ENCODE measurements around the gene MATN4. TPM values are rescaled to one million over a fixed set of nuclear protein-coding genes. Genes with fewer than 3 reads are reported as not detected.

MATN4 gene
- polyA plus RNA-seq, 1 donor from 2014 or later, result not detected

- peaks cover 0 to 2% (median 0%) of the 10 kb centered on the region in 3 donors for H3K9me3 Mint-ChIP-seq
- no peak overlapping the region for H3K27ac Mint-ChIP-seq
- H3K4me1 Mint-ChIP-seq, result no peaks in the 10 kb centered on the region
- H3K27me3 Mint-ChIP-seq, result peaks cover 10% of the 10 kb centered on the region
- no peak overlapping the region for H3K4me3 Mint-ChIP-seq
- H3K36me3 Mint-ChIP-seq, result no peaks in the 10 kb centered on the region
These were observed 39.6 kb downstream of the MATN4 start for GRCh38 chr20:45268531-45268930.

DNA sequence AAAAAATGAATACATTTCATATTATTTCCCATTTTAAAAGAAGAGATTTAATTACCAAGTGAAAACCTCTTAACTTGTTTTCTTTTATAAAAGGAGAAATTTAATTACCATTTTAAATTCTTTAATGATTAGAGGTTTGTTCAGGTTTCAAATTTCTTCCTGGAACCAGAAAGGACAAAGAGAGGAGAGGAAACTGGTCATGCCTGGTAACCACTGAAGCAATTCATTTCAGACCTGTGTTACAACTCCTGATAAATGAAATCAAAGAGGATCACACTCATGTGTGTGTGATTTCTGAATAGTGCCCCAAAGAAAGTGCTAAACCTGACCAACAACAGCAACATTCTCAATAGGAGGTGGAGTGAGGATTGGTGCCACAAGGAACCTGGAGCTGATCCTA, 41.1 kb downstream of the MATN4 start:
- Mint-ChIP-seq H3K27me3 (peaks cover 12% of the 10 kb centered on the region), H3K4me3 (no peak overlapping the region), H3K9me3 (peaks cover 0 to 2% (median 0%) of the 10 kb centered on the region in 3 donors), H3K27ac (peak overlapping the region in 1 of 3 donors; percentile 44), H3K4me1 (no peaks in the 10 kb centered on the region), H3K36me3 (no peaks in the 10 kb centered on the region)

DNA sequence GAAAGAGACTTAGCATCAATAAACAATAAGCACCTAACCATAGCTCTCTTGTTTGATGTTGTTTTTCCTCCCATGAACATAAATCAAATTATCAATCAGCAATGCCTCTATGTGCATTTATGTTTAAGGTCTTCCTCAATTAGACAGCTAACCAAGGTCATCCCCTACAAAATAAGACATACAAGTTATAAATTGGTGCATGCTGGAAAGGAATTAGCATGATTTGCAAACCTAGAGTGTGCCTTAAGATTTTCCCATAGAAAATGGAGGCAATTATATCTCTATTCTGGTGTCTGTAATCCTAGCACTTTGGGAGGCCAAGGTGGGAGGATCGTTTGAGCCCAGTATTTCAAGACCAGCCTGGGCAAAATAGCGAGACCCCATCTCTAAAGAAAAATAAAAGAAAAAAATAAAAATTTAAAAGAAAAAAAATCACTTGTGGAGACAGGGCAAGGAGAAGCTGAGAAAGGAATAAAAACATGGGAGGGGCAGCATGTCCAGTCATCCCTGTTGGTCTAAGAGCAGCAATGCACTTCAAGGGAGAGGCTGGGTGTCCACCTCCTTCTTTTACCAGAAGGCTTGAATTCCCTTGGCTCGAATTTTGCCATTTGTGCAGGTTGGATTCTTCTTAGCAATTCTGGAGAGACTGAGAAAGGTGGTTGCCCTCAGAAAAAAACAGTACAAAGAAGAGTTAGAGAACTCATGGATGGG, 44.4 kb downstream of the MATN4 start:
- Mint-ChIP-seq H3K4me1 (no peaks in the 10 kb centered on the region), H3K9me3 (no peaks in the 10 kb centered on the region), H3K36me3 (no peaks in the 10 kb centered on the region), H3K27me3 (peaks cover 5% of the 10 kb centered on the region), H3K27ac (no peak overlapping the region), H3K4me3 (peak overlapping the region in 1 of 4 donors; percentile 39)

- no peaks in the 10 kb centered on the region for H3K9me3 Mint-ChIP-seq
- peaks cover 0 to 1% (median 0%) of the 10 kb centered on the region in 3 donors for H3K4me1 Mint-ChIP-seq
- no peak overlapping the region for H3K27ac Mint-ChIP-seq
- no peak overlapping the region for H3K4me3 Mint-ChIP-seq
- H3K27me3 Mint-ChIP-seq, result peaks cover 13% of the 10 kb centered on the region
- no peaks in the 10 kb centered on the region for H3K36me3 Mint-ChIP-seq
These were observed 49.4 kb downstream of the MATN4 start for GRCh38 chr20:45258664-45259063.

DNA sequence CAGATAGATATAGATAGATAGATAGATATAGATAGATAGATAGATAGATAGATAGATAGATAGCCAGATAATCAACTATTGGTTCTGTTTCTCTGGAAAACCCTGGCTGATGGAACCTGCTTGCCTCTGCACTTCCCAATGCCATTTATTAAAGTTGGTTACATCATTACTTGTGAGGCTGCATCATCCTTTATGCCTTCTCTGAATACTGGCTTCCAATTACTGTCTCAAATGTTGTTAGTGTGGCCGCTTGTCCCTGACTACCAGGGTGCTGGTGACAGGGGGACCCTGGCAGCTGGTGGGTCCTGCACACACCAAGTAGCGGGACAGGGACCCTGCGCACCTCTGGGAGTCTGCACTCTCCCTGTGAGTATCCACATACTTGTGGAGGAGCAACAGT, 49.8 kb downstream of the MATN4 start:
- H3K9me3 Mint-ChIP-seq, result no peaks in the 10 kb centered on the region
- H3K27me3 Mint-ChIP-seq, result peaks cover 17% of the 10 kb centered on the region
- no peaks in the 10 kb centered on the region for H3K36me3 Mint-ChIP-seq
- H3K4me3 Mint-ChIP-seq, result no peak overlapping the region
- H3K4me1 Mint-ChIP-seq, result peaks cover 0 to 1% (median 0%) of the 10 kb centered on the region in 3 donors
- no peak overlapping the region for H3K27ac Mint-ChIP-seq

- Mint-ChIP-seq H3K36me3 (no peaks in the 10 kb centered on the region), H3K4me3 (no peak overlapping the region), H3K9me3 (no peaks in the 10 kb centered on the region), H3K27ac (no peak overlapping the region), H3K4me1 (peaks cover 0 to 1% (median 0%) of the 10 kb centered on the region in 3 donors), H3K27me3 (peaks cover 17% of the 10 kb centered on the region)
These were observed 50.4 kb downstream of the MATN4 start for GRCh38 chr20:45257711-45258110.

DNA sequence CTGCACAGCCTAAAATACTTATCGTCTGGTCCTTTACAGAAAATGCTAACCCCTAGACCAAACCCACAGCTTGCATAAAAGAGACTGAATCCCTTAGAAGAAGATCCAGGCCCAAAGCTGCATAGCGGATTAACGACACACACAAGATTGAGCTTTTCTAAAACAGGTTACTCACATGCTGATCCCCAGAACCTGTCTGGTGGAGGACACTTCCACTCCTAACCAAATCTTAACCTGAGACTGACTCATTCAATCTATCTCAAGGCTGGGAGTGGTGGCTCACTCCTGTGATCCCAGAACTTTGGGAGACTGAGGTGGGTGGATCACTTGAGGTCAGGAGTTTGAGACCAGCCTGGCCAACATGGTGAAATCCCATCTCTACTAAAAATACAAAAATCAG, 50.9 kb downstream of the MATN4 start:
- no peaks in the 10 kb centered on the region for H3K9me3 Mint-ChIP-seq
- H3K27me3 Mint-ChIP-seq, result peaks cover 18% of the 10 kb centered on the region
- H3K4me1 Mint-ChIP-seq, result peaks cover 0 to 1% (median 0%) of the 10 kb centered on the region in 3 donors
- no peak overlapping the region for H3K27ac Mint-ChIP-seq
- no peaks in the 10 kb centered on the region for H3K36me3 Mint-ChIP-seq
- H3K4me3 Mint-ChIP-seq, result no peak overlapping the region

GRCh38 chr20:45254383-45255262, 53.5 kb downstream of the MATN4 start, which contains the start of gene SLPI:
SLPI (minus strand) TSS chr20:45254564; CDS start chr20:45254543, 21 bp downstream.
- Mint-ChIP-seq H3K9me3 (no peaks in the 10 kb centered on the region), H3K4me1 (peaks cover 0 to 1% (median 0%) of the 10 kb centered on the region in 3 donors), H3K36me3 (no peaks in the 10 kb centered on the region), H3K27me3 (peaks cover 27% of the 10 kb centered on the region), H3K27ac (no peak within 1 kb of the TSS), H3K4me3 (no peak within 1 kb of the TSS)

GRCh38 chr20:45253261-45253660, 54.8 kb downstream of the MATN4 start:
- Mint-ChIP-seq H3K27ac (no peak overlapping the region), H3K27me3 (peaks cover 33% of the 10 kb centered on the region)

DNA sequence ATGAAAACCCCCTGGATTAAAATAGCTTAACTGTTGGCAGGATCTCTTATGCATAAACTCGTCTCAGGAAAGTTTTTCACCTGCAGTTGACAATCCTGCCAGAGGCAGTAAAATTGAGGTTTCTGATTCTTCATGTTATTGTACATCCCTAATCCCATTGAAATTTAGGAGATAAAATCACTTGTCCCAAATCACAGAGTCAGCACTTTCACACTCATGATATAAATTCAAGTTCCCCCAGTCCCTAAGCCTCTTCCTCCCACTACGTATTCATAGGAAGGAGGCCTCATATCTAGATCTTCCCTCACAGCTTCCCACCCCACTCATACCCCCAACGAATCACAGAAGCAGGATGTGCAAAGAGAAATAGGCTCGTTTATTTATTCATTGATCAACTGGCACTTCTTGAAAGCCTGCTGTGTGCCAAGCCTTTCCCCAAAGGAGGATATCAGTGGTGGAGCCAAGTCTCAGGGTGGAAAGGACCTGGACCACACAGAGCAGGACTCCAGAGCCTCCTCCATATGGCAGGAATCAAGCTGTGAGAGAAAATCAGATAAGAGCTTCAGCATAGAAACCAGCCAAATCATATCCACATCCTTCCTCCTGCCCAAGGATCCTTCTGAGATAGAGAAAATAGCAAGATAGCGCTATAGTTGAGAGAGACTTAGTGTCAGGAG, 56.1 kb downstream of the MATN4 start:
- H3K36me3 Mint-ChIP-seq, result no peaks in the 10 kb centered on the region
- no peaks in the 10 kb centered on the region for H3K9me3 Mint-ChIP-seq
- H3K27ac Mint-ChIP-seq, result no peak overlapping the region
- peaks cover 0 to 1% (median 0%) of the 10 kb centered on the region in 3 donors for H3K4me1 Mint-ChIP-seq
- H3K4me3 Mint-ChIP-seq, result peak overlapping the region in 1 of 4 donors; percentile 2
- H3K27me3 Mint-ChIP-seq, result peaks cover 38% of the 10 kb centered on the region

More at GRCh38 chr20:45253261-45253660, 54.8 kb downstream of the MATN4 start:
- Mint-ChIP-seq H3K9me3 (no peaks in the 10 kb centered on the region), H3K4me3 (no peak overlapping the region), H3K36me3 (no peaks in the 10 kb centered on the region), H3K4me1 (peaks cover 0 to 1% (median 0%) of the 10 kb centered on the region in 3 donors)

DNA sequence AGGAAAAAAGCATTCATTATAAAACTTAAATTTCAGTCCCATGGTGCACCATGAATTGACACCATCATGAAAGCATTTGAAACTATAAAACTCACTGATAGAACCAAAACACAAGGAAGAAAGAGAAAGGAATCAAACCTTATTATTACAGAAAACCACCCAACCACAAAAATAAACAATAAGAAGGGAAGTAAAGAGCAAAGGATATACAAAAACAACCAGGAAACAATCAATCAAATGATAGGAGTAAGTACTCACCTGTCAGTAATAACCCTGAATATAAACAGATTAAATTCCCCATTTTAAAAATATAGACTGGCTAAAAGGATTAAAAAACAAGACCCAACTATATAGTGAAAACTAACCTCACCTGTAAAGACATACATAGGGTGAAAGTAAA, 59.5 kb downstream of the MATN4 start:
- Mint-ChIP-seq H3K27me3 (peaks cover 39% of the 10 kb centered on the region), H3K4me1 (no peaks in the 10 kb centered on the region), H3K27ac (no peak overlapping the region), H3K36me3 (no peaks in the 10 kb centered on the region), H3K9me3 (no peaks in the 10 kb centered on the region), H3K4me3 (no peak overlapping the region)

DNA sequence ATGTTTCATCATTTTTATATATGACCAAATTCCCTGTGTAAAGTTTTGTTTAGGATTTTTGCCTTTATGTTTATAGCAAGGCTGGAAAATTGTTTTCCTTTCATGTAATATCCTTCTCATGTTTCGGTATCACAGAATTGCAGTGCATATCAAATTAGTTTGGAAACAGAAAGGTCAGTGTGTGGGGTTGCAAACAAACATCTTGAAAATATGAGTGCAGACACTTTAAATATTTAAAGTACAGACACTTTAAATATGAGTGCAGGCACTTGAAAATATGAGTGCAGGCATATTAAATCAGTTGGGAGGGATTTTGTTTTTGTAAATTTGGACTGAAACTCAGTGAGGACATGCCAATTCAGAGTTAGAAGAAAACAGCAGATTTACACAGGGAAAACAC, 60.2 kb downstream of the MATN4 start:
- no peaks in the 10 kb centered on the region for H3K36me3 Mint-ChIP-seq
- H3K9me3 Mint-ChIP-seq, result no peaks in the 10 kb centered on the region
- no peaks in the 10 kb centered on the region for H3K4me1 Mint-ChIP-seq
- H3K4me3 Mint-ChIP-seq, result no peak overlapping the region
- H3K27ac Mint-ChIP-seq, result no peak overlapping the region
- peaks cover 33% of the 10 kb centered on the region for H3K27me3 Mint-ChIP-seq

DNA sequence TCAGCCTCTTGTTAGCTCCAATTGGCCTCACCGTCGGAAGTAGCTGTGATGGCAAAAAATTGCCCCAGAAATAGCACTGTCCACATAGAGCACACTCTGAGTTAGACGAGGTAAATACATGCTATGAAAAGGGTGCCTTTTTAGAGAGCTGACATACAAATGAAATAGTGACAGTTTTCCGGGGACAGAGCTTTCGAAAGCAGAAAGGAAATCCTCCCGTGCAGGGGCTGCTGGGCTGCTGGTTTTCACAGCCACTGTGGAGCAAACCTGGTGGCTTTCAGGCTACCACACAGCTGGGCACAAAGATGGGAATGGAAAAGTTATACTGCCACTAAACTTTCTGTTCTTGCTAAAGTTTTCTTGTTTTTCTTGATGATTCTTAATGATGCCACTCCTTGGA, 62.0 kb downstream of the MATN4 start:
- Mint-ChIP-seq H3K9me3 (no peaks in the 10 kb centered on the region), H3K4me3 (no peak overlapping the region), H3K4me1 (no peaks in the 10 kb centered on the region), H3K27ac (no peak overlapping the region), H3K36me3 (no peaks in the 10 kb centered on the region), H3K27me3 (peaks cover 23% of the 10 kb centered on the region)

Measured in IgD-negative memory B cell (primary cell).